Nephron (organoid): Measurements from ENCODE around the gene ADGRD1.

Source experiments
- H3K27ac Mint-ChIP-seq, 3 experiments: 2 replicates each; pipeline ENCODE4 v1.8.0; 2020; ENCODE audit warnings: mixed read lengths in 3 of 3, mild to moderate bottlenecking in 2 of 3, moderate library complexity in 1 of 3
- H3K27me3 Mint-ChIP-seq: 2 replicates; pipeline ENCODE4 v1.8.0; 2021; ENCODE audit warnings: low read depth, mild to moderate bottlenecking, moderate library complexity, mixed read lengths
- H3K36me3 Mint-ChIP-seq: 2 replicates; pipeline ENCODE4 v1.8.0; 2020; ENCODE audit warnings: low read depth, mixed read lengths
- H3K4me1 Mint-ChIP-seq: 2 replicates; pipeline ENCODE4 v1.8.0; 2020; ENCODE audit warnings: mixed read lengths
- H3K4me3 Mint-ChIP-seq, 3 experiments: 2 replicates each; pipeline ENCODE4 v1.8.0; 2020; ENCODE audit warnings: mild to moderate bottlenecking in 3 of 3, mixed read lengths in 3 of 3, moderate library complexity in 2 of 3
- H3K9me3 Mint-ChIP-seq: 2 replicates; pipeline ENCODE4 v1.8.0; 2020; ENCODE audit warnings: mixed read lengths
- TF ChIP-seq, protein P1 (sequence below), 3 experiments: fragments of 200-600 bp; sonication (generic); IDR thresholded peaks; one replicate each; pipeline ENCODE4 v1.5.0; 2021; ENCODE audit warnings: antibody characterized with exemption in 3 of 3; ENCODE audit not compliant: unreplicated experiment in 3 of 3

Gene ADGRD1

DNA sequence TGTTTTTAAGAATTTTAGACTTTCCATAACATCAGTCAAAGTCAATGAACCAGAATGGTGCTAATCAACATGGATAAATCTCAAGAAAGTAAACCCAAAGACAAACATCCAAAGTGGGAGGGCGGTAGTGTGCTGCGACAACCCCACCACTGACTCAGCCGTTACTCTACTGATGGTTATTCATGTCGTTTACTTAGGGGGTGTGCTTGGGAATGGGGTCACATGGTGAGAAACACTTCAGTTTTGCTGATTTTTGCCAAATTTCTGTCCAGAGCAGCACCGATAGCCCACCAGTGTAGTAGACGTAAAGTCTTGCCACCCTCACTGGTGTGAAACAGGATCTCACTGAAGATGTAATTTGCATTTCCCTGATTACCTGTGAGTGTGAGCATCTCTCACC, 99.9 kb downstream of the ADGRD1 start:
- H3K4me3 Mint-ChIP-seq, result no peak overlapping the region
- H3K27ac Mint-ChIP-seq, result no peak overlapping the region
- peaks cover 52% of the 10 kb centered on the region for H3K27me3 Mint-ChIP-seq
- H3K36me3 Mint-ChIP-seq, result no peaks in the 10 kb centered on the region
- H3K4me1 Mint-ChIP-seq, result peaks cover 26% of the 10 kb centered on the region
- TF ChIP-seq, protein P1, sequence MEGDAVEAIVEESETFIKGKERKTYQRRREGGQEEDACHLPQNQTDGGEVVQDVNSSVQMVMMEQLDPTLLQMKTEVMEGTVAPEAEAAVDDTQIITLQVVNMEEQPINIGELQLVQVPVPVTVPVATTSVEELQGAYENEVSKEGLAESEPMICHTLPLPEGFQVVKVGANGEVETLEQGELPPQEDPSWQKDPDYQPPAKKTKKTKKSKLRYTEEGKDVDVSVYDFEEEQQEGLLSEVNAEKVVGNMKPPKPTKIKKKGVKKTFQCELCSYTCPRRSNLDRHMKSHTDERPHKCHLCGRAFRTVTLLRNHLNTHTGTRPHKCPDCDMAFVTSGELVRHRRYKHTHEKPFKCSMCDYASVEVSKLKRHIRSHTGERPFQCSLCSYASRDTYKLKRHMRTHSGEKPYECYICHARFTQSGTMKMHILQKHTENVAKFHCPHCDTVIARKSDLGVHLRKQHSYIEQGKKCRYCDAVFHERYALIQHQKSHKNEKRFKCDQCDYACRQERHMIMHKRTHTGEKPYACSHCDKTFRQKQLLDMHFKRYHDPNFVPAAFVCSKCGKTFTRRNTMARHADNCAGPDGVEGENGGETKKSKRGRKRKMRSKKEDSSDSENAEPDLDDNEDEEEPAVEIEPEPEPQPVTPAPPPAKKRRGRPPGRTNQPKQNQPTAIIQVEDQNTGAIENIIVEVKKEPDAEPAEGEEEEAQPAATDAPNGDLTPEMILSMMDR (IDR thresholded peaks at IDR 0.05; ENCODE audit: unreplicated experiment in 3 of 3), result no peak
- no peaks in the 10 kb centered on the region for H3K9me3 Mint-ChIP-seq

DNA sequence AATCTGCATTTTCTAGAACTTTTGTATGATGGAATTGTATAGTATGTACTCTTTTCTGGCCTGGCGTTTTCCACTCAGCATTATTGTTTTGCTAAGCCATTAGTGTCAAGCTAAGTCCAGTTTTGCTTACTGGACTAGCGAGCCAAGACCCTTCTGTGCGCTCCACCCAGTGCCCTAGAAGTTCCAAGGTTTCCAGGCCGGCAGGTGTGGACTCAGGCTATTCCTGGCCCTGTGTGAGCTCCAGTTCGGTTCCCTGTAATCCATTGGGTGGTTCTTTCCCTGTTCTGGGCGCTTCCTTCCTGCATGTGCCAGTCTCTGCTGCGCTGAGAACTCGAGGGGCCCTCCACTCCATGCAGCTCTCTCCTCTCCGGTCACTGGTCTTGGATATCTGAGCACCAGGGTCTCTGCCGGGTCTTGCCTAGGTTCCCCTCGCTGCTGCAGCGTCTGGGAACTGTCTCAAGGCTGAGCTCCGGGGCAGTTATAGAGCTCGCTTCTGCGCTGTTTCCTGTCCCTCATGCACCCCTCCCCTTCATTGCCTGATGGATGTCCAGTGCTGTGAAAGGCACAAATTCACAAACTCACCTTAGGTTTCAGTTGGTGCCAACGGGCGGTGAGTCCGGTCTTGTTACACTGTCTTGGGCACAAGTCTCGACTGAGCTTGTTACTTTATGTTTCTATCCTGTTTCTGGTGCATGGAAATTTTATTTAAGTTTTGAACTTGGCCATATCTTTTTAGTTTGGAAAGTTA, 100.8 kb downstream of the ADGRD1 start:
- H3K4me1 Mint-ChIP-seq, result peaks cover 30% of the 10 kb centered on the region
- TF ChIP-seq, protein P1 (IDR thresholded peaks at IDR 0.05; ENCODE audit: unreplicated experiment in 3 of 3), result no peak
- H3K9me3 Mint-ChIP-seq, result no peaks in the 10 kb centered on the region
- peaks cover 47% of the 10 kb centered on the region for H3K27me3 Mint-ChIP-seq
- no peak overlapping the region for H3K27ac Mint-ChIP-seq
- H3K36me3 Mint-ChIP-seq, result no peaks in the 10 kb centered on the region
- no peak overlapping the region for H3K4me3 Mint-ChIP-seq

DNA sequence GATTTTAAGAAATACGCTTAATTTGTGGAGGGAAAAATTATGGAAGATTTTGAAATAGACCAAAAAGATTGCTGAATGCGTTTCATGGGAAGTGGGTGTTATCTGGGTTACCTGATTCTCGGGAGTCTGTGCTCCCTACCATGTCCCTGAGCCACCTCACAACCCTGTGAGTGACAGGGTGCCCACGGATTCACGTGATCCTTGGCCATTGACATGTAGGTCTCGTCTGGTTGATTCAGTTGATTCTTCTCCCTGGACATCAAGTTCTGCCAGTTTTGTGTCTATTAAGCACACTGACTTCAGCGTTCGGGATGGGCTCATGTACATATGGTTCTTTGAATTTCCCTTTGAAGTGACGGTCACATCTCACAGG, 101.4 kb downstream of the ADGRD1 start:
- no peaks in the 10 kb centered on the region for H3K36me3 Mint-ChIP-seq
- H3K9me3 Mint-ChIP-seq, result no peaks in the 10 kb centered on the region
- H3K27ac Mint-ChIP-seq, result no peak overlapping the region
- H3K27me3 Mint-ChIP-seq, result peaks cover 42% of the 10 kb centered on the region
- no peak overlapping the region for H3K4me3 Mint-ChIP-seq
- H3K4me1 Mint-ChIP-seq, result peaks cover 30% of the 10 kb centered on the region
- TF ChIP-seq, protein P1 (IDR thresholded peaks at IDR 0.05; ENCODE audit: unreplicated experiment in 3 of 3), result no peak

DNA sequence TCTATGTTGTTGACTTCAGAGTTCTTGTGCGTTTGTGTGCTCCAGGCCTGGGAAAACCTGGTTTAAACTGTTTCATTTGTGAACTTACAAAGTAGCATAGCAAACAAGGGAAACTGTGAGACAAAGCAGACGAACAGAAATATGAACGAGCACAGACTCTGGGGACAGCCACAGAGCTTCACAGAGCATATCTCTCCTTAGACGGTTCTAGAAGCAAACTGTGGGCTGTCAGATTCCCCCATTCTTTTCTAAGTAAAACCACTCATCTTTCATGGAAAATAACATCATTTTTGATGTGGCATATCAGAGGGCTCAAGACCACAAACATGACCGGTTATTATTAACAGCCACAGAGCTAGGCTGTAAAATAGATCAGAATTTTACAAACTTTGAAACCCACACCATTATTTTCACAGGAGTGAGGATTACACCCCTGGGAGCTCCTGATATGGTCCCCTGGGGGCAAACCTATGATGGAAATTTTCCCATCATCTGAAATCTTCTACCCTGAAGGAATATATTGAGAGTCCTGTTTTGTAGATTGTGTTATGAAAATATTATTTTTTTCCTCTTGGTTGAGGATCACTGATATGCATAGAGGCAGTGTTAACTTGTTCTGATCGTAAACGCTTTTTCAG, 102.0 kb downstream of the ADGRD1 start:
- Mint-ChIP-seq H3K27me3 (peaks cover 38% of the 10 kb centered on the region), H3K9me3 (no peaks in the 10 kb centered on the region), H3K27ac (no peak overlapping the region), H3K4me1 (peaks cover 30% of the 10 kb centered on the region), H3K4me3 (no peak overlapping the region), H3K36me3 (no peaks in the 10 kb centered on the region)
- TF ChIP-seq, protein P1 (IDR thresholded peaks at IDR 0.05; ENCODE audit: unreplicated experiment in 3 of 3), result no peak

DNA sequence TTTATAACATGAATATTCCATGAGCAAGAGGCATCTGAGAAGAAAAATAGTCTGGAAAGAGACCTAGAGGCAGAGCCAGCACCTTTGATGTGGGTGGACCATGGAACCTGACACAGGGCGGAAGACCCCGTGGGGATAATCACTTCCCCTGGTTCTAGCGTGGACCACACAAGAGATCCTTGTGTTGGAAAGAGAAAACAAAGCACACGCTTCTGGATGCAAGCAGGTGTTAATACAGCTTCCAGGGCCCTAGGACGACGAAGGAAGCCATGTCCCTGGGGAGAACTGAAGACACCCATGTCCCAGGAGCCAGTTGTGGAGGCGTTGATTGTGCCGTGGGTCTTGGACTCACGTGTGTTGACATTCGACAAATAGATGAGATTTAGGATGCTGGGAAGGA, 102.9 kb downstream of the ADGRD1 start:
- Mint-ChIP-seq H3K4me1 (peaks cover 30% of the 10 kb centered on the region), H3K27me3 (peaks cover 30% of the 10 kb centered on the region), H3K27ac (peak overlapping the region in 2 of 3 experiments; percentile 38 to 71), H3K9me3 (peaks cover 4% of the 10 kb centered on the region), H3K36me3 (no peaks in the 10 kb centered on the region), H3K4me3 (peak overlapping the region in 1 of 3 experiments; percentile 45)
- TF ChIP-seq, protein P1 (IDR thresholded peaks at IDR 0.05; ENCODE audit: unreplicated experiment in 3 of 3), result no peak
